GM18498 (cell line): ENCODE measurements around the gene DAZL.
A peak's percentile ranks its signal among the peaks of the same experiment; 100 is the strongest.

Source experiments
- ATAC-seq: cut with Tn5 transposase; IDR thresholded peaks from one replicate; pipeline ENCODE4 v1.9.1; 2021; ENCODE audit warnings: mild to moderate bottlenecking, moderate library complexity; ENCODE audit not compliant: unreplicated experiment

DAZL gene

DNA sequence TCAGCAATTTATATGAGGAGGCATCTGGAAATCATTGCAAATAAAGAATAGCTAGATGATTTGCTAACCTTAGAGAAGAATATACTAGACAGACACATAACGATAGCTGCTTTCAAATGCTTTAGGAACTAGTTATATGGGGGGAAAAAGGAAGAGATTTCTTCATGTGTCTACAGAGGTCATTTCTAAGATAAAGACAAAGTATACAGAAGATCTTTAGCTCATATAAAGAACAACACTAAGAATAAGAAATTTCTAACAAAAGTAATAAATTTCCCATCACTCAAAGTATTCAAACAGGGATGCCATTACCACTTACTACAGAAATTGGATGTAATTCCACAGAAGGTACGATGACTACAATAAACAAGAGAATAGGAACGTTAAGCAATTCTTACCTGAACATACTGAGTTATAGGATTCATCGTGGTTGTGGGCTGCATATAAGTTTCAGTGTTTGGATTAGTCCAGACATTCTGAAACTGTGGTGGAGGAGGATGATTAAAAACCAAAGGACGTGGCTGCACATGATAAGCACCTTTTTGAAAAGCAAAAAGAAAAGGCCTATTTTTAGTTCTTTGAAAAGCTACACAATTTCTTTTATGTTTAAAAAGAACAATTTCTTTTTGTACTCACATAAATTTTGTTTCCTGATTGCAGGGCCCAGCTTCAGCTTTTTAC lies 8.7 kb downstream of the DAZL start:
- ATAC-seq, result peak; percentile 64

GRCh38 chr3:16595778-16596177 lies 9.4 kb downstream of the DAZL start:
- no peak for ATAC-seq

DNA sequence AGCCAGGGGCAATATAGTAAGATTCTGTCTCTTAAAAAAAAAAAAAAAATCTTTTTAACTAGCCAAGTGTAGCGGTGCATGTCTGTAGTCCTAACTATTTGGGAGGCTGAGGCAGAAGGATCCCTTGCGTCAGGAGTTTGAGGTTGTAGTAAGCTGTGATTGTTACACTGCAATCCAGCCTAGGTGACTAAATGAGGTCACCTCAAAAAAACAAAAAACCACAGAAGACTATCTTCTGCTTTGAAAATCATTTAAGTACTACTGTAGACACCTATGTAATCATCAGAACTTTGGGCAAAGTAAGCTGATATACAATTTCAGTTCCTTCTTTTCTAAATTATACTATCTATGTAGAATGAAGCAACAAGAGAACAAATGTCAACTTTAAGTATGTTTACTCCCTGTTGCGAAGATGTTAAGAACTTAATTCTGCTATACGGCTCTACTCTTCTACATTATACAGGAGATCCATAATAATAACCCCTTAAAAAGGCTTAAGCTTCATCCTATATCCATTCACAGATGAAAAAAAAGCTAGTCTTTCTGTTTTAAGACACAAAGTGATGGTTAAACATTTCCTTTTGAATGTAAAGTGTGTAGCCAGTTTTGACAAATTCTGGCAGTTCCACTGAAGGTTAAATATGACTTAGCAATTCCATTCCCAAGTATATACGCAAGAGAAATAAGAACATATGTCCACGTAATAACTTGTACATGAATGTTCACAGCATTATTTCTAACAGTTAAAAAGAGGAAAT lies 15.2 kb downstream of the DAZL start:
- peak; percentile 97 for ATAC-seq

DNA sequence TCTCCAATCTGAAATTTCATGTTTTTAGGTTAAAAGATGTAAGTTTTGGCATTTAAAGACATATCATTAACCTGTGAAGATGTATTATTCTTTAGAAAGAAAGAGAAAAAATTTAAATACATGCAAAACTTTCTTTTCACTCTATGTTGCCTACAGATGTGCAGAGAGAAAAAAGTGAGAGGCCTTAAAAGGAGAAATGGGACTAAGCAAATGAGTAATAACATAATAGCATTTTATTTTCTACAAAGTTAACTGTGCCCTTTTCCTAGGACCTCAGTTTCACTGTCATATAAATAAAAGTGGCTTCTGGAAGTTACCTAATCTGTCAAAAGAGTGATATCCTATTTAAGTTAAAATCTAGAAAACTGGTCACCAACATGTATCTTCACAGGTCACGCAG lies 16.1 kb downstream of the DAZL start:
- no peak for ATAC-seq

GRCh38 chr3:16587681-16588060 lies 17.6 kb downstream of the DAZL start:
- ATAC-seq, result no peak

DNA sequence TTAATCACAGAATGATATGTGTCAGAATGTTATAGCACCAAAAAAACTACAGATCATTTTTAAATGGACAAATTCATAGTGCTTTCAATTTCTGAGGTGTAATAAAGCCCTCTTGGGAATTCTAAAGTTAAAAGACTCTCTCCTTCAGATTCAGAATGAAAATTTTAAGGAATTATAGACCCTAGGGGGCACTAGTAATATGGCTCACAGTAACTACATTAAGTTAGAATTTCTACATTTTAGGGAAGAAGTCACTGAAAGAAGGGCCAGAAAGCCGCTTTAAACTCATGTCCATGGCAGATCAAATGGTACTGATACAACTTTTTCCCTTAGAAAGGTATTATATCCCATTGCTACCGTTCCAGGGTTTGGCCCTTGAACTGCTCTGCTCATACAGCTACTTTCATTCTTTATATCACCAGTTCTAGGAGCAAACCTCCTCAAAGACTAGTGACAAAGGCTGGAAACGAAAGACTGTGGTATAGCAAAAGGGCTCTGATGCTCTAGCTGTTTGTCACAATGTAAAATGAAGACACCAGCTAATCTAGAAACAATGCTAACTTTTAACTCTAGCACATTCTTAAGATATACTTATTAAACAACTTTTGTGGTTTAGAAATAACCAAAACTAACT lies 18.1 kb downstream of the DAZL start:
- no peak for ATAC-seq

DNA sequence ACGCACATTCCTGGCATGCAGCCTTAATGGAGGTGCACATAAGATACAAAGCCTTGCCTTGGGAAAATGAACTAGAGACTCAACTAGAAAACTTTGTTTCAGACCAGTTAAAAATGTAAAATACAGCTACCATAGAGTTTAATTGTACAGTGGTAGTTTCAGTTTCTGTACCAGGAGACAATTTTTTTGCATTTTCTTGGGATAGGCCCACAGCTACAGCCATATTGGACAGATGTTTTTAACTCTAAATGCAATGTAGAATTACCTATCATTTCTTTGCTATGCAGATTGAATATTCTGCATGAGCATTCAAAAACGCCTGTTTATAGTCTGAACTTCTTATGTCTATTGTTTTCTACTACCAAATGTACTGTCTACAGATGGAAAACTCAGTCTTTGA lies 20.3 kb downstream of the DAZL start:
- ATAC-seq, result no peak

- no peak for ATAC-seq
These were observed 21.7 kb downstream of the DAZL start for GRCh38 chr3:16583551-16583950.

- ATAC-seq, result no peak
These were observed 35.1 kb downstream of the DAZL start for GRCh38 chr3:16570113-16570512.

GRCh38 chr3:16568532-16568931 lies 36.7 kb downstream of the DAZL start:
- ATAC-seq, result no peak

- no peak for ATAC-seq
These were observed 37.1 kb downstream of the DAZL start for GRCh38 chr3:16568115-16568514.

DNA sequence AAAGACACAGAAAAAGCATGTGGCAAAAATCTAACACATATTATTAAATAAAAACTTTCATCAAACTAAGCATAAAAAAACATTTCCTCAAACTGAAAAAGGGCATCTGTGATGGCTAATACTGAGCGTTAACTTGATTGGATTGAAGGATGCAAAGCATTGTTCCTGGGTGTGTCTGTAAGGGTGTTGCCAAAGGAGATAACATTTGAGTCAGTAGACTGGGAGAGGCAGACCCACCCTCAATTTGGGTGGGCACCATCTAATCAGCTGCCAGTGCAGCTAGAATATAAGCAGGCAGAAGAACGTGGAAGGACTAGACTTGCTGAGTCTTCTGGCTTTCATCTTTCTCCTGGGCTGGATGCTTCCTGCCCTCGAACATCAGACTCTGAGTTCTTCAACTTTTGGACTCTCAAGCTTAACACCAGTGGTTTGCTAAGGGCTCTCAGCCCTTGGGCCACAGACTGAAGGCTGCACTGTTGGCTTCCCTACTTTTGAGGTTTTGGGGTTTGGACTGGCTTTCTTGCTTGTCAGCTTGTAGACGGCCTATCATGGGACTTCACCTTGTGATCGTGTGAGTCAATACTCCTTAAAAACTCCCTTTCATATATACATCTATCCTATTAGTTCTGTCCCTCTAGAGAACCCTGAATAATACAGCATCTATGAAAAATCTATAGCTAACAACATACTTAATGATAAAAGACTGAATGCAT lies 45.4 kb downstream of the DAZL start:
- no peak for ATAC-seq

GRCh38 chr3:16554126-16554525 lies 51.1 kb downstream of the DAZL start:
- no peak for ATAC-seq

GRCh38 chr3:16552757-16553156 lies 52.5 kb downstream of the DAZL start:
- ATAC-seq, result no peak

GRCh38 chr3:16551342-16551976 lies 53.8 kb downstream of the DAZL start:
- no peak for ATAC-seq

- ATAC-seq, result peak; percentile 80
These were observed 54.4 kb downstream of the DAZL start for GRCh38 chr3:16550676-16551341.

DNA sequence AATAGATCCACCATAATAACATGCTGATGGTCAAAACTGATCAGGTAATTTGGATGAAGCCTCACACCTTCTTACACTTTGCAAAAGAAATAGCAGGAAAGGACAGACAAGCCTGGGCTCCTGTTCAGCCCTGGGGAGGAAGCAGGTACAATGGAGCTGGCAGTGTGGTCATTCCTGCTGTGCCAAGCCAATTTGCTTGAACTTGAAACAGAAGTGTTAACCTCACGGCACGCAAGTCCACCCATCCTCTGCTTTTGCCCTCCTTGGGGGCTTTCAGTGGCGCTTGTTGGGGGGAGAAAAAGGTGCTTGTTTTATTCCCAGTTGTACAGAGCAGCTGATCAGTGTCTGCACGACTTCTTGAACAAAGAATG lies 54.9 kb downstream of the DAZL start:
- peak; percentile 37 for ATAC-seq

- no peak for ATAC-seq
These were observed 56.5 kb downstream of the DAZL start for GRCh38 chr3:16548721-16549120.

DNA sequence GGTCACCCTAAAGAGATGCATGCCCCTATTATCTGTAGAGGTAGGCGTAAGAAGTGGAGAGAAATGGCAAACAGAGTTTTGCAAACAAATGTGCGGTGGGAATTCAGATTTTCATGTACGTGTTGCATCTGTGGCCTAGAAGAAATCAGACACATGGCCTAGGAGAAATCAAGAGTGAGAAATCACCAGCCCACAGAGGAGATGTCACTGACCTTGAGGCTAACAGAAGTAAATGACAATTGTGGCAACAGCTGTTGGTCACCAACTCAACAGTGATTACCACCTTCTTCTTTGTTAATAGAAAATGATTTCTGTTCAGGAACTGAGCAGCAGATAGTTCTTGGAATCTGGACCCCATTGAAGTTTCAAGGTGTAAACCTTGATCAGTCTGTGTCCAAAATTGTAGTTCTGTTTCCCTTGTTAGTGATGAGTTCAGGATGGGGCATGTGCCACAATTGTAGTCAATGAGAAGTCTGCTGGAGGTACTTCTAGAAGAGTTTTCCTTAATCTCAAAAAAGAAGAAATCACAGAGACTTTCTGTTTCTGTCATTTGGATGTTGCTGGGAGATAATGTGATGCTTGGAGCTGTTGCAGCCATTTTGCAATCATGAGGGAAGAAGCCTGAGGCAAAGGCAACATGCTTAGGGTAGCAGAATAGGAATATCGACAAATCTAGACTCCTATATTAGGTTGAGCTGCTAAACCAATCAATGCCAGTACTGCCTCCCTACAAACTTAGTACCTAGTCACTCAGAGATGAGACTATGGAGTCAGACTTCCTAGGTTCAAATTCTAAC lies 57.5 kb downstream of the DAZL start:
- no peak for ATAC-seq
